OCI-LY1 (cell line): ENCODE data around the gene MCC.

Experiments
- H2AFZ ChIP-seq: fragments of 200-600 bp; sonication (generic), shearing (Covaris generic); 2 replicates; pipeline ENCODE4 v1.6.0; 2014; ENCODE audit warnings: antibody characterized with exemption, mild to moderate bottlenecking, low read length
- H3F3A ChIP-seq: fragments of 200-600 bp; sonication (generic), shearing (Covaris generic); 2 replicates; pipeline ENCODE4 v1.6.0; 2014; ENCODE audit warnings: mild to moderate bottlenecking, antibody characterized with exemption, low read length, moderate library complexity; ENCODE audit not compliant: insufficient read depth
- H3K27ac ChIP-seq: fragments of 200-600 bp; sonication (generic); 2 replicates; pipeline ENCODE4 v1.5.1; 2014; ENCODE audit warnings: low read length, mixed run types, mild to moderate bottlenecking, low read depth; ENCODE audit not compliant: poor library complexity, severe bottlenecking
- H3K27me3 ChIP-seq: fragments of 200-600 bp; sonication (generic); 2 replicates; pipeline ENCODE4 v1.6.0; 2014; ENCODE audit warnings: antibody characterized with exemption, mild to moderate bottlenecking, low read length, moderate library complexity; ENCODE audit not compliant: insufficient read depth
- H3K36me3 ChIP-seq: fragments of 200-600 bp; sonication (generic); 2 replicates; pipeline ENCODE4 v1.6.1; 2014; ENCODE audit warnings: mild to moderate bottlenecking, antibody characterized with exemption, low read length, moderate library complexity, mixed read lengths; ENCODE audit not compliant: insufficient read depth
- H3K4me1 ChIP-seq: fragments of 200-600 bp; sonication (generic); 2 replicates; pipeline ENCODE4 v1.5.1; 2014; ENCODE audit warnings: mild to moderate bottlenecking, low read length, moderate library complexity; ENCODE audit not compliant: insufficient read depth, severe bottlenecking
- H3K4me2 ChIP-seq: fragments of 200-600 bp; sonication (generic), shearing (Covaris generic); 2 replicates; pipeline ENCODE4 v1.6.1; 2014; ENCODE audit warnings: low read length
- H3K4me3 ChIP-seq: fragments of 200-600 bp; sonication (generic); 2 replicates; pipeline ENCODE4 v1.5.1; 2014; ENCODE audit warnings: low read length, low read depth, mild to moderate bottlenecking, mixed read lengths; ENCODE audit not compliant: poor library complexity, severe bottlenecking
- H3K79me2 ChIP-seq: fragments of 200-600 bp; shearing (Covaris generic); 2 replicates; pipeline ENCODE4 v1.6.1; 2016; ENCODE audit warnings: mixed run types, low read length, mixed read lengths; ENCODE audit not compliant: insufficient read depth
- H3K9ac ChIP-seq: fragments of 200-600 bp; sonication (generic), shearing (Covaris generic); 2 replicates; pipeline ENCODE4 v1.6.1; 2014; ENCODE audit warnings: mild to moderate bottlenecking, low read length, mixed read lengths
- H3K9me2 ChIP-seq: fragments of 200-600 bp; sonication (generic), shearing (Covaris generic); 2 replicates; pipeline ENCODE4 v1.6.1; 2014; ENCODE audit warnings: low read depth, mild to moderate bottlenecking, low read length, mixed read lengths
- H3K9me3 ChIP-seq: fragments of 200-600 bp; shearing (Covaris generic); 2 replicates; pipeline ENCODE4 v1.6.1; 2014; ENCODE audit warnings: low read length, mixed read lengths
- H4K20me1 ChIP-seq: fragments of 200-600 bp; sonication (generic), shearing (Covaris generic); 2 replicates; pipeline ENCODE4 v1.6.0; 2016; ENCODE audit warnings: mild to moderate bottlenecking, low read length; ENCODE audit not compliant: insufficient read depth
- EZH2 ChIP-seq: fragments of 200-600 bp; sonication (generic), shearing (Covaris generic); IDR thresholded peaks from 2 replicates; pipeline ENCODE4 v1.8.0; 2017; ENCODE audit warnings: borderline replicate concordance, mixed run types, mild to moderate bottlenecking, antibody characterized with exemption, low read length, moderate library complexity, mixed read lengths
- TF ChIP-seq, protein P1 (sequence below): fragments of 200-600 bp; sonication (generic), shearing (Covaris generic); IDR thresholded peaks from 2 replicates; pipeline ENCODE4 v1.5.1; 2017; ENCODE audit warnings: mild to moderate bottlenecking, antibody characterized with exemption, low read length, moderate library complexity, mixed read lengths

MCC gene

DNA sequence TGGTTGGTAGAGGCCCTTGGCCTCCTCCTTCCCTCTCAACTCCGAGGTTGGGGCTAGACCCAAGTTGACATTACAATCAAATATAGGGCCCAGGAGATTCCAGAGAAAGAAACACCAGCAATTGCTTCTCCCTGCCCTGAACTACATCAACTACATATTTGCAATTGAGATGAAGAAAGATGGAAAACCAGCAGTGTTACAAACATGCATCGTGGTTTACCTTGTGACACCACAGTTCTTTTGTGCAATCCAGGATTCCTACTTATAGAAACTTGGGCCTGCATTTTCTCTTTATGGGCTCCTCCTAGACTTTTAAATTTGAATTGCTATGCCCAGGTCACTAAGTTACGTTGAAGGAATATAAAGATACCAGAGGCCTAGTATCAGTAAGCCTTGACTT is 384.9 kb downstream of the MCC start:
- Histone ChIP-seq H3K79me2 (no peaks in the 10 kb centered on the region), H3K9ac (no peak overlapping the region), H3K9me3 (no peaks in the 10 kb centered on the region), H3K4me3 (no peak overlapping the region), H3K27ac (no peak overlapping the region), H3K27me3 (no peaks in the 10 kb centered on the region), H4K20me1 (no peaks in the 10 kb centered on the region), H3F3A (no peaks in the 10 kb centered on the region), H2AFZ (no peak overlapping the region), H3K9me2 (no peaks in the 10 kb centered on the region), H3K4me2 (no peak overlapping the region), H3K36me3 (no peaks in the 10 kb centered on the region), H3K4me1 (no peaks in the 10 kb centered on the region)
- TF ChIP-seq, protein P1, sequence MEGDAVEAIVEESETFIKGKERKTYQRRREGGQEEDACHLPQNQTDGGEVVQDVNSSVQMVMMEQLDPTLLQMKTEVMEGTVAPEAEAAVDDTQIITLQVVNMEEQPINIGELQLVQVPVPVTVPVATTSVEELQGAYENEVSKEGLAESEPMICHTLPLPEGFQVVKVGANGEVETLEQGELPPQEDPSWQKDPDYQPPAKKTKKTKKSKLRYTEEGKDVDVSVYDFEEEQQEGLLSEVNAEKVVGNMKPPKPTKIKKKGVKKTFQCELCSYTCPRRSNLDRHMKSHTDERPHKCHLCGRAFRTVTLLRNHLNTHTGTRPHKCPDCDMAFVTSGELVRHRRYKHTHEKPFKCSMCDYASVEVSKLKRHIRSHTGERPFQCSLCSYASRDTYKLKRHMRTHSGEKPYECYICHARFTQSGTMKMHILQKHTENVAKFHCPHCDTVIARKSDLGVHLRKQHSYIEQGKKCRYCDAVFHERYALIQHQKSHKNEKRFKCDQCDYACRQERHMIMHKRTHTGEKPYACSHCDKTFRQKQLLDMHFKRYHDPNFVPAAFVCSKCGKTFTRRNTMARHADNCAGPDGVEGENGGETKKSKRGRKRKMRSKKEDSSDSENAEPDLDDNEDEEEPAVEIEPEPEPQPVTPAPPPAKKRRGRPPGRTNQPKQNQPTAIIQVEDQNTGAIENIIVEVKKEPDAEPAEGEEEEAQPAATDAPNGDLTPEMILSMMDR: no peak
- no peak for TF ChIP-seq EZH2

DNA sequence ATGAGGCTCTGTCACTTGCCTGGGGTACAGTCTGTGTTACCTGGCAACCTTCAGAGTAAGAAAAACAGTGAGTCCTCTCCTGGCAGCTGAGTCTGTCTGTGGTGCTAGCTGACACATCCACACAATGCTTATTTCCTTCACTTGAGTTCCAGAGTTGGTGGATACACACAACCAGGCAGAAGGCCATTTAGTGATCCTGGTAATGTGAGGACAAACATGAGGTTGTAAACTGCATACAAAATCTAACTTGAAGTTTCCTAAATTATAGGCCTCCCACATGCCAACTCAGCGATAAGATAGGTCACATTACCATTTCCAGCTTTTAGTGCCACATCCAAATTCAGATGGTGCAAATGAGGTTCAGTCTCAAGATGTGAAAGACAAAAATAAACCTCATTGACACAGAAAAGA is 386.1 kb downstream of the MCC start:
- Histone ChIP-seq H3K79me2 (no peaks in the 10 kb centered on the region), H3K4me1 (no peaks in the 10 kb centered on the region), H3K9ac (no peak overlapping the region), H3K27ac (no peak overlapping the region), H3K27me3 (no peaks in the 10 kb centered on the region), H3F3A (no peaks in the 10 kb centered on the region), H3K4me3 (no peak overlapping the region), H4K20me1 (no peaks in the 10 kb centered on the region), H2AFZ (no peak overlapping the region), H3K9me2 (no peaks in the 10 kb centered on the region), H3K36me3 (no peaks in the 10 kb centered on the region), H3K4me2 (no peak overlapping the region), H3K9me3 (no peaks in the 10 kb centered on the region)
- no peak for TF ChIP-seq EZH2
- TF ChIP-seq, protein P1: no peak

DNA sequence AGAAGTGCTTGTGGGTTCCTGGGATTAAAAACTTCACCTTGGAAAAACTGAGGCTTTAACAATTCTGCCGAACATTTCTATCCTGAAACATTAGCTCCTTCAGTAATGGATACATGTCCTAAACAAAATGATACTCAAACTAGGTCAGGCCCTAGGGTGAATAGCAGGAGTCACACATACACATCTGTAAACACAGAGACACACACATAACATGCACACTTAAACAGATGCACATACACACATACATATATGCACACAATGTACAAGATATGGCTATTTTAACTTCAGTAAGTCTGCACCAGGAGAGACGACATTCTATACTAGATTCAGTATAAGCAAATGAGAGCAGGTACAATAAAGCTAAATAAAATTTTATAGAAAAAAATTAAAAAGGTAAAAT is 387.3 kb downstream of the MCC start:
- Histone ChIP-seq H2AFZ (no peak overlapping the region), H3K4me1 (no peaks in the 10 kb centered on the region), H3K36me3 (no peaks in the 10 kb centered on the region), H3K4me2 (no peak overlapping the region), H3K9me3 (no peaks in the 10 kb centered on the region), H3K4me3 (no peak overlapping the region), H4K20me1 (no peaks in the 10 kb centered on the region), H3K27me3 (no peaks in the 10 kb centered on the region), H3K79me2 (no peaks in the 10 kb centered on the region), H3K27ac (no peak overlapping the region), H3F3A (no peaks in the 10 kb centered on the region), H3K9ac (no peak overlapping the region), H3K9me2 (no peaks in the 10 kb centered on the region)
- TF ChIP-seq, protein P1: no peak
- TF ChIP-seq EZH2: no peak
